Gastrocnemius medialis (tissue), 4 donors: Measurements from ENCODE around the gene TVP23C.

ENCODE experiments used
- CTCF ChIP-seq, 5 experiments: fragments of 450-650 bp in 3 of 5; fragments of 200-600 bp in 2 of 5; sonication (generic) in 2 of 5; IDR thresholded peaks in 4 of 5; conservative IDR thresholded peaks in 1 of 5; 1 replicate in 4 of 5; 2 replicates in 1 of 5; pipeline ENCODE4 v1.5.1; 2016 to 2019; ENCODE audit warnings: antibody characterized with exemption in 5 of 5, mild to moderate bottlenecking in 3 of 5, moderate library complexity in 3 of 5
- POLR2A ChIP-seq, 2 donors: fragments of 450-650 bp; IDR thresholded peaks; one replicate each; pipeline ENCODE4 v1.6.1; 2017; ENCODE audit warnings: antibody characterized with exemption in 2 of 2, mild to moderate bottlenecking in 2 of 2, moderate library complexity in 2 of 2

- no peak for TF ChIP-seq CTCF (IDR thresholded peaks at IDR 0.05 in 4 of 5, conservative IDR thresholded peaks at IDR 0.05 in 1 of 5)
- no peak for TF ChIP-seq POLR2A (IDR thresholded peaks at IDR 0.05)
These were observed 95.7 kb downstream of the TVP23C start, which contains the start of gene CDRT4 for GRCh38 chr17:15467592-15467991.
